Gastroesophageal sphincter (tissue), 4 donors: ENCODE results near the gene DEK. TPM values are rescaled to one million over a fixed set of nuclear protein-coding genes. Genes with fewer than 3 reads are reported as not detected.

ENCODE experiments used
- ATAC-seq: fragments of 150-250 bp; one replicate; pipeline ENCODE4 v1.9.1; 2016; ENCODE audit warnings: mild to moderate bottlenecking, moderate library complexity
- H3K27ac ChIP-seq, 4 donors: fragments of 200-600 bp; sonication (generic) in 3 of 4; 1 replicate in 3 of 4; 2 replicates in 1 of 4; pipeline ENCODE4 v1.5.1; 2016 to 2019
- H3K27me3 ChIP-seq: fragments of 200-600 bp; sonication (generic); one replicate; pipeline ENCODE4 v1.5.1; 2019
- H3K36me3 ChIP-seq, 2 donors: fragments of 200-600 bp; sonication (generic); one replicate each; pipeline ENCODE4 v1.5.1; 2019; ENCODE audit warnings: control low read depth in 1 of 2
- H3K4me1 ChIP-seq, 3 donors: fragments of 200-600 bp; sonication (generic); 1 replicate in 2 of 3; 2 replicates in 1 of 3; pipeline ENCODE4 v1.5.1; 2016 to 2019; ENCODE audit warnings: control low read depth in 2 of 3
- H3K4me3 ChIP-seq, 2 donors: fragments of 200-600 bp; sonication (generic); one replicate each; pipeline ENCODE4 v1.5.1; 2019; ENCODE audit warnings: mild to moderate bottlenecking in 1 of 2, moderate library complexity in 1 of 2
- H3K9me3 ChIP-seq, 3 donors: fragments of 200-600 bp; sonication (generic); one replicate each; pipeline ENCODE4 v1.5.1; 2017 to 2019; ENCODE audit warnings: control low read depth in 2 of 3
- EP300 ChIP-seq: sonication (generic); formaldehyde crosslinking; IDR thresholded peaks from one replicate; pipeline ENCODE4 v1.6.1; 2017; ENCODE audit warnings: antibody characterized with exemption, mild to moderate bottlenecking
- POLR2A ChIP-seq, 2 donors: fragments of 450-650 bp; IDR thresholded peaks; one replicate each; pipeline ENCODE4 v1.6.1; 2017; ENCODE audit warnings: antibody characterized with exemption in 2 of 2, mild to moderate bottlenecking in 2 of 2, moderate library complexity in 1 of 2
- POLR2AphosphoS5 ChIP-seq: sonication (generic); formaldehyde crosslinking; IDR thresholded peaks from one replicate; pipeline ENCODE4 v1.6.1; 2017; ENCODE audit warnings: antibody characterized with exemption
- WGBS, 2 donors: methylation state at CpG; one replicate each; pipeline ENCODE4 v1.1.5; 2018; ENCODE audit warnings: low coverage in 1 of 2; 5-methylcytosine and 5-hydroxymethylcytosine counted together
- total RNA-seq, 4 donors: library from RNA; depleted of rRNA; stranded (reverse); fragments of >200 nt; gene quantifications; one replicate each; pipeline ENCODE4 v1.1.0, GENCODE V29; 2016
- TF ChIP-seq, protein P1 (sequence below), 4 experiments: fragments of 200-600 bp in 2 of 4; fragments of 450-650 bp in 2 of 4; sonication (generic) in 1 of 4; IDR thresholded peaks; one replicate each; pipeline ENCODE4 v1.5.1; 2017 to 2019; ENCODE audit warnings: antibody characterized with exemption in 4 of 4, mild to moderate bottlenecking in 2 of 4, moderate library complexity in 2 of 4

The DEK gene
- total RNA-seq, 4 donors from 2014 or later, result 162 to 186 (median 177) TPM

DNA sequence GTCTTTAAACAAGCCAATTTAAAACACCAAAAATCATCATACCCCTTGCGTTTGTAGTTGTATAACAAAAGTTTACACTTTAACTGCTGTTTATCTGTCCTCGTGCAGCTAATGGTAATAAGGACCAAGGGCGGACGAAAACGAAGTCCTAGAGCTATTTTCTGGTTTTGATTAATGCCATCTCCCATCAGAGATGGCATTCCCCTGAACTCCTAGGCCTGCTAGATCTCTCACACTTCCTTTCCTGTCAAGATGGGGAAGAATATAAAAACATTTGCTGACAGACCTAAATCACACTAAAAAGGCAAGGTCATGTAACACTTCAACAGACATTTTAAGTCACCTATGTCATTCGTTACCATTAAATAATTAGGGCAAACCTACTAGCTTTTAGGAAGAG is 9.5 kb downstream of the DEK start:
- Histone ChIP-seq H3K27ac (no peak overlapping the region), H3K9me3 (no peaks in the 10 kb centered on the region), H3K4me1 (peaks cover 0 to 23% (median 0%) of the 10 kb centered on the region in 3 donors), H3K36me3 (peaks cover 0 to 71% of the 10 kb centered on the region in 2 donors), H3K4me3 (no peak overlapping the region), H3K27me3 (no peaks in the 10 kb centered on the region)
- TF ChIP-seq, protein P1, sequence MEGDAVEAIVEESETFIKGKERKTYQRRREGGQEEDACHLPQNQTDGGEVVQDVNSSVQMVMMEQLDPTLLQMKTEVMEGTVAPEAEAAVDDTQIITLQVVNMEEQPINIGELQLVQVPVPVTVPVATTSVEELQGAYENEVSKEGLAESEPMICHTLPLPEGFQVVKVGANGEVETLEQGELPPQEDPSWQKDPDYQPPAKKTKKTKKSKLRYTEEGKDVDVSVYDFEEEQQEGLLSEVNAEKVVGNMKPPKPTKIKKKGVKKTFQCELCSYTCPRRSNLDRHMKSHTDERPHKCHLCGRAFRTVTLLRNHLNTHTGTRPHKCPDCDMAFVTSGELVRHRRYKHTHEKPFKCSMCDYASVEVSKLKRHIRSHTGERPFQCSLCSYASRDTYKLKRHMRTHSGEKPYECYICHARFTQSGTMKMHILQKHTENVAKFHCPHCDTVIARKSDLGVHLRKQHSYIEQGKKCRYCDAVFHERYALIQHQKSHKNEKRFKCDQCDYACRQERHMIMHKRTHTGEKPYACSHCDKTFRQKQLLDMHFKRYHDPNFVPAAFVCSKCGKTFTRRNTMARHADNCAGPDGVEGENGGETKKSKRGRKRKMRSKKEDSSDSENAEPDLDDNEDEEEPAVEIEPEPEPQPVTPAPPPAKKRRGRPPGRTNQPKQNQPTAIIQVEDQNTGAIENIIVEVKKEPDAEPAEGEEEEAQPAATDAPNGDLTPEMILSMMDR (IDR thresholded peaks at IDR 0.05), result no peak
- TF ChIP-seq EP300 (no peak), POLR2AphosphoS5 (no peak), POLR2A (IDR thresholded peaks at IDR 0.05) (no peak)
- ATAC-seq, result no peak
- WGBS, 2 donors, result 57 to 66% methylated on average over 6 of the region's 6 CpGs

DNA sequence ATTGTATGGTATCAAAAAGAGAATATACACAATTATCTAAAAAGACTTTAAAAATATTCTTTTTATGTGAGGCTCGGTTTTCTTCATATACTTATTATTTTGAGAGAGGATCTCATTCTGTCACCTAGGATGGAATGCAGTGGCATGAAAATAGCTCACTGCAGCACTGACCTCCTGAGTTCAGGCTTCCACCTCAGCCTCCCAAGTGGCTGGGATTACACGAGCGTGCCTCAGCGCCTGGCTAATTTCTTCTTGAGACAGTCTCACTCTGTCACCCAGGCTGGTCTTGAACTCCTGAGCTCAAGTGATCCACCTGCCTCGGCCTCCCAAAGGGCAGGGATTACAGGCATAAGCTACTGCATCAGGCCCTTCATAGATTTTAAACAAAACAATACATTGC is 10.7 kb downstream of the DEK start:
- TF ChIP-seq, protein P1 (IDR thresholded peaks at IDR 0.05), result no peak
- no peak for TF ChIP-seq EP300
- no peak for TF ChIP-seq POLR2AphosphoS5
- TF ChIP-seq POLR2A (IDR thresholded peaks at IDR 0.05), result no peak
- H3K27ac ChIP-seq, result no peak overlapping the region
- WGBS, 2 donors, result 40 to 73% methylated on average over 1 to 3 of the region's 5 CpGs
- no peaks in the 10 kb centered on the region for H3K9me3 ChIP-seq
- H3K36me3 ChIP-seq, result peaks cover 0 to 81% of the 10 kb centered on the region in 2 donors
- ATAC-seq, result no peak
- H3K4me1 ChIP-seq, result peaks cover 0 to 13% (median 0%) of the 10 kb centered on the region in 3 donors
- H3K27me3 ChIP-seq, result no peaks in the 10 kb centered on the region
- no peak overlapping the region for H3K4me3 ChIP-seq

DNA sequence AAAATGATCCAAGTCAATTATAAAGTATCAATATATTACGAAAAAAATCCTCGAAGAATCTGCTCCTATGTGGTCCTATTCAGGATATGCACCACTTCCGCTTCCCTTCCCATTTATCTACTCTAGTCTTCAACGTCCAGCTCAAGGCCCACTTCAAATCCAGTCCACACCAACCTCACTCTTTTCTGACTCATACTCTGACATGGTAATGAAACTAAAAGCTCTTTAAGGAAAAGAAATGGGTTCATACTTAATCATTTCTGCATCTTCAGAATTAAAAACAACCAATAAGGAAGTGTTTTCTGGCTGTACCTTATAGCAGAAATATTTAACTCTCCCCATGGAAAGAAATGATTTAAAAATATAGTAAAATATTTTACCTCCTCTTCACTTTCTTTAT is 15.1 kb downstream of the DEK start:
- Histone ChIP-seq H3K27me3 (no peaks in the 10 kb centered on the region), H3K4me3 (no peak overlapping the region), H3K4me1 (peaks cover 0 to 8% (median 0%) of the 10 kb centered on the region in 3 donors), H3K9me3 (no peaks in the 10 kb centered on the region), H3K27ac (no peak overlapping the region), H3K36me3 (peaks cover 0 to 73% of the 10 kb centered on the region in 2 donors)
- TF ChIP-seq EP300 (no peak), POLR2A (IDR thresholded peaks at IDR 0.05) (no peak), POLR2AphosphoS5 (no peak)
- TF ChIP-seq, protein P1 (IDR thresholded peaks at IDR 0.05), result no peak
- 86 to 100% methylated on average over 2 to 4 of the region's 4 CpGs for WGBS, 2 donors
- no peak for ATAC-seq

DNA sequence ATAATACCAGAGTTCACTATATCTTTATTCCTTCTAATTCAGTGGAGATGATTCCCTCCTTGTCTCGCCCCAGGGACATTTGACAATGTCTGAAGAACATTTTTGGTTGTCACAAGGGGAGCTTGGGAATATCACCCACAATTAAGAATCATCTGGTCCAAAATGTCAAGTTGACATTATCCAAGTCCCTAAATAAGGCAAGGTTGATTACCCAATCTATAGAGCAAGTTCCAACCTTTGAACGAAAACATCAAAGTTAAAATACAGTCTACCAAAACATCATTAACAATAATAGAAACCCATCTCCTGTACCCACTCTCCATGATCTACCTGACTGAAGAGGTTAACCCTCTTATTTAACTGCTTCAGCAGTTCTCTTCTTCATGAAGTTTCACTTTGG is 15.6 kb downstream of the DEK start:
- WGBS, 2 donors, result 88 to 94% methylated on average over 2 of the region's 2 CpGs
- peaks cover 0 to 73% of the 10 kb centered on the region in 2 donors for H3K36me3 ChIP-seq

DNA sequence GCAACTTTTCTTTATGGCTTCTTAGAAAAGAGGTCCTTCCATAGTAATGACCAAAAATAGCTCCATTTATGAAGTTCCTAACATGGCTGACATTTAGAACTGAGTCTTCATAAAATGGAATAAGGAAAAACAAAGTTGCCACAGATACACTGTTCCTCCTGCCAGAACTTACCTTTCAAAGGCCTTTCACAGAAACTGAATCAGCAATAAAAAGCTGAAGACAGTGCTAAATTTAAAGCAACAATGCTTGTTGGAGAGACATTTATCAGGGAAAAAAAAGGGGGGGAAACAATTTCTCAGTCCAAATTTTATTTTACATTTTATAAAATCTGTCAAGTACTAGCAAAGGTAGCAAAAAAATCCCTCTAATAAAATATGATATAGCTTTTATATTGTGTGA is 17.3 kb downstream of the DEK start:
- TF ChIP-seq, protein P1 (IDR thresholded peaks at IDR 0.05), result no peak
- TF ChIP-seq POLR2AphosphoS5 (no peak), POLR2A (IDR thresholded peaks at IDR 0.05) (no peak), EP300 (no peak)
- H3K4me1 ChIP-seq, result peaks cover 0 to 9% (median 0%) of the 10 kb centered on the region in 3 donors
- no peak for ATAC-seq
- H3K36me3 ChIP-seq, result peaks cover 3 to 75% of the 10 kb centered on the region in 2 donors
- H3K27ac ChIP-seq, result no peak overlapping the region
- H3K4me3 ChIP-seq, result no peak overlapping the region
- no peaks in the 10 kb centered on the region for H3K9me3 ChIP-seq
- H3K27me3 ChIP-seq, result no peaks in the 10 kb centered on the region

More for the DNA sequence above, 15.6 kb downstream of the DEK start:
- TF ChIP-seq, protein P1 (IDR thresholded peaks at IDR 0.05), result no peak
- TF ChIP-seq POLR2AphosphoS5 (no peak), POLR2A (IDR thresholded peaks at IDR 0.05) (no peak), EP300 (no peak)
- no peaks in the 10 kb centered on the region for H3K27me3 ChIP-seq
- H3K9me3 ChIP-seq, result no peaks in the 10 kb centered on the region
- H3K27ac ChIP-seq, result no peak overlapping the region
- no peak overlapping the region for H3K4me3 ChIP-seq
- peaks cover 0 to 8% (median 0%) of the 10 kb centered on the region in 3 donors for H3K4me1 ChIP-seq
- ATAC-seq, result no peak
